GM19099 (cell line): ENCODE results near the gene WDR35.

Experiments
- POLR2A ChIP-seq: IDR thresholded peaks from 3 replicates; pipeline ENCODE4 v1.6.1; 2011; ENCODE audit warnings: low read depth; ENCODE audit not compliant: insufficient read length; ENCODE audit errors: extremely low read depth

The WDR35 gene

GRCh38 chr2:19932928-19933327, 57.0 kb downstream of the WDR35 start:
- no peak for TF ChIP-seq POLR2A

DNA sequence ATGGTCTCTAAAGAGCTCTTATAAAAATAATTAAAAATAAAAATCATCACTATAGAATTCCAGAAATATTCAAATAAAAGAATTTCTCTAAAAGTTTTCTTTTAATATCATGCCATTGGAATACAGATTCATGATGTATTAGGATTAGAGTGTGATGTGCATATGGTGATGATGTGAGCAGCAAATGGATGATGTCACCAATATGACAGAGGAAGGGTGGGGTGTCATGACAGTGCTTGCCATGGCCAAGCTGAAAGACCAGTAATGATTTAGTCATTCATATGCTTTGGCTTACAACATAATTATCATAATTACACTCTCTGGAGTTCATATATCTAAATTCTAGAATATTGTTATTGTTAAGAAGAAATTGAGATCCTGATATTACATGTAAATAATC, 60.7 kb downstream of the WDR35 start:
- no peak for TF ChIP-seq POLR2A

DNA sequence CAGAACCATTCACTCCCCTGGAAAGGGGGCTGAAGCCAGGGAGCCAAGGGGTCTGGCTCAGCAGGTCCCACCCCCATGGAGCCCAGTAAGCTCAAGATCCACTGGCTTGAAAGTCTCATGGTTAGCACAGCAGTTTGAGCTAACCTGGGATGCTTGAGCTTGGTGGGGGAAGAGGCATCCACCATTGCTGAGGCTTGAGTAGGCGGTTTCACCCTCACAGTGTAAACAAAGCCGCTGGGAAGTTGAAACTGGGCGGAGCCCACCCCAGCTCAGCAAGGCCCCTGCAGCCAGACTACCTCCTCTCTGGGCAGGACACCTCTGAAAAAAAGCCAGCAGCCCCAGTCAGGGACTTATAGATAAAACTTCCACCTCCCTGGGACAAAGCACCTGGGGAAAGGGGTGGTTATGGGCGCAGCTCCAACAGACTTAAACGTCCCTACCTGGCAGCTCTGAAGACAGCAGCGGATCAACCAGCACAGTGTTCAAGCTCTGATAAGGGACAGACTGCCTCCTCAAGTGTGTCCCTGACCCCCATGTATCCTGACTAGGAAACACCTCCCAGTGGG, 73.4 kb downstream of the WDR35 start:
- TF ChIP-seq POLR2A, result no peak

GRCh38 chr2:19914266-19914975, 75.5 kb downstream of the WDR35 start:
- TF ChIP-seq POLR2A, result no peak

DNA sequence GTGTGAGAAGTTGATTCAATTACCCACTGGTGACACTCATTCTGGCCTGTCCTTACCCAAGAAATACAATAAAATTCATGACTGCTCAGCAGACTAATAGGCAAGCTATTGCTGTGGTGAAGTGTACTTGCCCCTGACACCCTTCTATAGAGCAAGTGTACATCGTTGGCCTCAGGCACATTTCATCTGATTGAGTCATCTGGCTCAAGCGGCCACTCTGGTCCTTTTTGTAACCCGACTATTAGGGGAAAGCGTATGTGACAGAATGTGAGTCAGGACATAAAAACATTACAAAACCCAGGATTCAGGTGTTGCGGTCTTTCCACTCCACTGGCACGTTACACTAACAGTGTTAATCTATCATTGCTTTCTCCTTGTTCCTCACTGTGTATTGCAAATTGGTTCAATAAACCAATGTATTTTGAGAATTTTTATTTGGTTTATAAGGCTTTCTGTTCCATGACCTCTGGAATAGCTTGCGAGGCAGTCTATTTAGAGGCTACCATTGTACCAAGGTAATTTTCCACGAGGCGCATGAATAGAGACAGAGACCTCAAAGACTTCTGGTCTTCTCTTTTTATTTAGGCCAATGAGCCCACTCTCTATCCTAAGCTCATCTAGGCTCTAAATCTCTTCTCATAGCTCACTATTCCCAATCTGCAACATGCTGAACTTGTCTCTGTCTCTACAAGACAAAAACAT, 77.9 kb downstream of the WDR35 start:
- TF ChIP-seq POLR2A, result no peak

- no peak for TF ChIP-seq POLR2A
Observed at GRCh38 chr2:19902216-19902740, 87.6 kb downstream of the WDR35 start.

DNA sequence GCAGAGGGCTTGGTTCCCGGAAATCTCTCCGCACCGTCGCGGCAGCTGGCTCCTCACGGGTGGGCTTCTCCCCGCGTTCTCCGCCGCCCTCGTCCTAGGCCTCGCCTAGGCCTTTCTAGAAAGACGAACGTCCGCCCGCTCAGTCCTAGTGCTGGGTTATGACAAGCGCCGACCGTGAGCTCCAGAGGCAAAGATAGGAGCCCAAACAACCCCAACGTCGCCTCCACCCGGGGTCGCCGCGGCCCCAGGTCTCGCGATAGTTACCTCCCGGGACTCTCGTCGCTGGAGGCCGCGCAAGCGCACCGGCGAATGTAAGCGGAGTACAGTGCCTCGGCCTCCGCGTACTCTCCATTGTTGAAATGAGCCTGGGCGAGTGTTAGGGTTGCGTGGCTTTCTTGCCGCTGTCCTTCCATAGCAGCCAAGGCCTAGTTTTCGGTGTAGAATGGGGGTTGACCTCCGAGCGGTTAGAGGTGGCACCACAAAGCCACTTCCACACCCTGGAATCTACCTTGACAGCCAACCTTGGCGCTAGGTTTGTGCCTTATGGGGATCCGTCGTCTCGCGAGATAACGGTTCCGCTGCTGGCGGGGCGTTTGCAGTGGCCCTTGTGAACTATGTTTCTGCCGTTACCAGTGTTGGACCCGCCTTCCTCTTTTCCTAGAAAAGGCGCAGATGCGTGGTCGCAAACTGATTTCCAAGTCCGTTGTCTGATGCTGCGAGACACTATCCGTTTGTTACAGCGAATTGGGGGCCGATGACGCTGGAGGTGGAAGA, 88.3 kb downstream of the WDR35 start, which contains the start of gene TTC32:
TTC32 (minus strand) TSS at position 542 of the 774 bp plus-strand sequence; CDS start at position 413, 129 bp downstream.
- TF ChIP-seq POLR2A, result peak; percentile 91

DNA sequence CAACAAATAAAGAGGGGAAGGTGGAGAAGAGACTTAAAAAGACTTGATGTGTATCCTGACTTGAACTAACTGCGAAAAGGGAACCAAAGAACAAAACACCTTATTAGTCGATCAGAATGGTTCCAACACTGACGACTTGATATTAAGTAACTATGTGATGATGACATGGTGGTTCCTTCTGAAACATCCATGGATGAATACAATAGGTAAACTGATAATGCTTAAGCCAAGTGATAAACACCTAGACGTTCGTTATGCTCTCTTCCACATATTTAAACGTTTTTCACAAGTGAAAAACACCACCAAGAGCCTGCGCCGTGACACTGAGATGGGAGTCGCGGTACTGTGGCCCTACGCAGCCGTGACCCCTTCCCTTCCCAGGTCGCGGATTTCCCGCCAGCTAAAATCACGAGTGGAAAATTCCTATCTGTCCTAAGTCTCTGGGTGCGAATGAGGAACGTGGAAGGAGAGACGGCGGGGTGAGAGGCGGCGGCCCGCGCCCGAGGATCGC, 88.9 kb downstream of the WDR35 start:
- TF ChIP-seq POLR2A, result no peak

GRCh38 chr2:19899985-19900930, 89.6 kb downstream of the WDR35 start:
- no peak for TF ChIP-seq POLR2A

- no peak for TF ChIP-seq POLR2A
Observed at GRCh38 chr2:19898592-19899329, 91.1 kb downstream of the WDR35 start.

DNA sequence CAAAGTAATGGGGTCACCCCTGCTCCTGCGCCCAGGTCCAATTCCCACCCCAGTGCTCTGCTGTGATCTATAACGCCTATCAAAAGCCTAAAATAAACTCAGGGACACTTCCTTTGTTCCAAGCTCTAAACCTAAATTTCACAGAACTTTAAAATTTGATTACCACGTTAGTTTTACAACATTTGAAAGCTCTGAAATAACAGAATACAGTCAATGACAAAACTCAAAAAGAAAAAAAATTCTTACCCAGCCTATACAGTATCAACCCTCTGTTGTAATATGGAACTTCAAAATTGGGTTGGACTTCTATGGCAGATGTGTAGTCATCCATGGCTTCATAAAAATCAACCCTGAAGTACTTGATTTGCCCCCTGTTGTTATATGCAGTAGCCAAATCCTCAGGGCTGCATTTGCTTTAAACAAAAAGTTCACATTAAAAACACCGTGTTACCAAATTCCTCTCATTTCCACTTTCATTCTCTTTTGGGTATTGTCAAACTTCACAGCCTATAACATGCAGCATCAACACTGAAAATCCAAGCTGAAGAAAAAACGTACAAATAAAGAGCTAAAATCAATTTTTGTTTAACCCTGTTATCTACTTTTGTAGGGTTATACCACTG, 92.2 kb downstream of the WDR35 start:
- no peak for TF ChIP-seq POLR2A

GRCh38 chr2:19895535-19895934, 94.4 kb downstream of the WDR35 start:
- TF ChIP-seq POLR2A, result no peak
